GM18508 (cell line): ENCODE measurements around the gene LHFPL2.

ENCODE experiments used
- ATAC-seq: cut with Tn5 transposase; IDR thresholded peaks from one replicate; pipeline ENCODE4 v1.9.1; 2021; ENCODE audit warnings: moderate number of reproducible peaks; ENCODE audit not compliant: insufficient read depth, unreplicated experiment

LHFPL2 gene

DNA sequence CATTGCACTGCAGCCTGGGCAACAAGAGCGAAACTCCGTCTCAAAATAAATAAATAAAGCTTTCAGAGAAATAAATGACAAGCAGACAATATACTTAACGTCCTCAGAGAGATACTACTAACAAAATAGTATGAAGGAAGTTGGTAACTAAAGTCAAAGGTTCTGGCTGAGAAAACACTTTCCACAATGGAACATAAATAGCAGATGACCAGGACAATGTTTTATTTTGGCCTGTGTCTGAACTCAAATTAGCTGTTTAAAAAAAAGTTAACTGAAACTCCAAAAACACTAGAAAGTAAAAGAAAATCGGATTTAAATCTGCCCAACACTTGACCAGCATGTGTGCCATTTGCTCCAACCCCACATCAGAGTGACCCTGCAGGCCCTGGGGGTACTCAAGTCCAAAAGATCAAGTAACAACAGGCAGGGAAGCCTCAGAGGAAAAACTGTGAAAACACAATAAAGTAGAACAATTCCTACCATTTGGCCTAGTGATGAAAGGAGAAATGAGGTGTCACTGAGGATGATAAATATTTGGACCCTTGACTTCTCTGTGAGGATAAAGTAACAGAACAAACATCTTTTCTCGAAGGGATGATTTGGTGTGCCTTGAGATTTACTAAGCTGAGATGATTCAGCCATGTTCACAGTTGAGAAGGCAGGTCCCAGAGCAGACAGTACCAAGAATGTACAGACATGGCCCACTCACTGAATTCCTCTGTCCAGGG lies 47.7 kb downstream of the LHFPL2 start:
- no peak for ATAC-seq

DNA sequence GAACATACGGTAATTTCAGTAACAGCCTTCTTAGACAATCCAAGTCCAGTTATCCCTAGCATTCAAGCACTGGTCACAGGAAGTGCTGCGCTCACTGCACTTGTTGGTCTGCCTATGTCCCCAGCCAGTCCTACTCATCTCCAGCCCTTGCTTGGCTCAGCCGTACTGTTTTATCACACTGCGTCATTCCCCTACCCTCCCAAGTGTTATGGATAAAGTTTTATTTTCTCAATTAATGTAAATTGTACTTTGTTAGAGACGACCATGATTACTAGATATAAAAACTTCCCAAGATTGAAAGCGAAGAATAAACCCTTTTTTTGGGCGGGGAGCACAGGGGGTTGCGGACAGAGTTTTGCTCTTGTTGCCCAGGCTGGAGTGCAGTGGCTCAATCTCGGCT lies 49.6 kb downstream of the LHFPL2 start:
- no peak for ATAC-seq

DNA sequence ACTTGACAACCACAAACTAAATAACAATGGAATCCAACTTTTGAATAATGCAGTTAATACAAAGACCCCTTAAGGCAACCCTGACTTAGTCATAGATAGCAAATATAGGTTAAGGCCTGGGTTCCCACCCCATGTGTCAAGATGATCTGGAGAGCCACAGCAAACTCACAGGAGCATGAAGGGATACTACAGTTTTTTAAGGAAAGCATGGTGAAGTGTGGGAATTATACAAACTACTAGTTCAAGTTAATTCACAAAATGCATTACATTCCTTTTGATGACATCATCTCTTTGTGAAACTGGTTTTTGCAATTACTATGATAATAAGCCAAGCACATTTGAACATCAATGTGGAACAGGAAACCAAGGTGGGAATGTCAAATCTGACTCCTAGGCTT lies 50.6 kb downstream of the LHFPL2 start:
- ATAC-seq: no peak

GRCh38 chr5:78597068-78597973 lies 51.3 kb downstream of the LHFPL2 start:
- ATAC-seq: no peak

DNA sequence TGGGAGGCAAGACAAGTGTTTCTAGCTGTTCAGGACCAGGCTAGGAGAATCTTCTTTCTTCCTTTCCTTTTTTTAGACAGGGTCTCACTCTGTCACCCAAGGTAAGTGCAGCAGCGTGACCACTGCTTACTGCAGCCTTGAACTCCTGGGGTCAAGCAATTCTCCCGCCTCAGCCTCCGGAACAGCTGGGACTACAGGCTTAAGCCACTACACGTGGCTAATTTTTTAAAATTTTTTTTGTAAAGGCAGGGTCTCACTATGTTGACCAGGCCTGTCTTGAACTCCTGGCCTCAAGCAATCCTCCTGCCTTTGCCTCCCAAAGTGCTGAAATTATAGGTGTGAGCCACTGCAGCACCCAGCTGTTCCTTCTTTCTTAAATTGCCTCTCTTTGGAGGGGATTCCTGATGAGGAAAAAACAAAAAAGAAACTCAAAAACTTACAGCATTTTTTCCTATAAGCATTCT lies 53.1 kb downstream of the LHFPL2 start:
- ATAC-seq: no peak

DNA sequence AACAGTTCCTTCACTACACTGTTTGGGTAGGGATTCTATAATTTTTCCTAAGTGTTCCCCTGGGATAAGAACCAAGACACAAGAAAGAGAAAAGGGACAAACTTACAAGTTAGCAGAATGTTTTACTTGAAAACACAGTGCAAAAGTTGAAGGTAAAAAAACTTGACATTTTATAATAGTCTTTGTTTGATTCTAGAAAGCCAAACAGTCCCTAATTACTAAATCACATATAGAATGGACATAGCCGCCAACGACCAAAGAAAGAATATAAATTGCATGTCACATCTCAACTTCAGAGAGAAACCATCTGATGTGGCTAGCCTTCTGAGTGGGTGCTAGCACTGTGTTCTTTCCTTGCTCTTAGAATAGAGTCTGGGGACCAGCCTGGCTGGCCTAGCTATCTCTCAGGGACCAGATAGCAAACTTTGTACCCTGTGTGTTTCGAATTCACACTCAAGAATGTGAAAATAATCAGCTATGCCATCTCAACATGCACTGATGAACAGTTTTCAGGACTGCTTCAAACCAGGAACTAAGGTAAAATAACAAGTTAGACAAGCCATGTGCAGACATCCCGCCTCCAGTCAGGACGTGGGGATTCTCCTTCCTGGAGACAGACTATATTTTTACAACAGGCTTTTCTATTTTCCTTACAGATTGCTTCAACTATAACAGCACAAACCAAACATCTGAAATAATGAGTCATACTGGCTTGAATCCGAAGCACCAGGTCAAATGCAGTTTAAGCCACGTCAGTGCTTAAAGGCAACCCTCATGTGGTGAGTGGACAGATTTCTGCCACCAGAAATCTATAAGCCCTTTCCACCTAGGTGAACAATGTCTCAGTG lies 53.7 kb downstream of the LHFPL2 start:
- no peak for ATAC-seq

- ATAC-seq: no peak
Observed at GRCh38 chr5:78594021-78594420, 54.6 kb downstream of the LHFPL2 start.

DNA sequence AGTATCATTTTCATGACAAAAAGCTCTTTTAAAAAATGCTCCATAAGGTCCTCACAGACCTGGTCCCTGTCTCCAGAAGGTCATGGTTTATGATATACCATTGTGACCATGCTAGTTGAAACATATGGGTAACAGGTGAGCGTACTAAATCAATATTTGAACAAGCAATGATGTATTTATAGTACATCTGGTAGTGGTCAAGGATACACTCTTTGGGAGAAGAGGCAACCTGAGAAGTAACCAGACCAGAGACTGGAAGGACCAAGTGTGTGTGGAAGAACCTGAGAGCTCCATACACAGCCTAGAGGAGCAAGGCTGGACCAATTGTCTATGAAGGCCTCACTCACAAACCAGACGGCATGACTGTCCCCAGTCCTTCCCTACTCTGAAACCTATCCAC lies 55.1 kb downstream of the LHFPL2 start:
- no peak for ATAC-seq

DNA sequence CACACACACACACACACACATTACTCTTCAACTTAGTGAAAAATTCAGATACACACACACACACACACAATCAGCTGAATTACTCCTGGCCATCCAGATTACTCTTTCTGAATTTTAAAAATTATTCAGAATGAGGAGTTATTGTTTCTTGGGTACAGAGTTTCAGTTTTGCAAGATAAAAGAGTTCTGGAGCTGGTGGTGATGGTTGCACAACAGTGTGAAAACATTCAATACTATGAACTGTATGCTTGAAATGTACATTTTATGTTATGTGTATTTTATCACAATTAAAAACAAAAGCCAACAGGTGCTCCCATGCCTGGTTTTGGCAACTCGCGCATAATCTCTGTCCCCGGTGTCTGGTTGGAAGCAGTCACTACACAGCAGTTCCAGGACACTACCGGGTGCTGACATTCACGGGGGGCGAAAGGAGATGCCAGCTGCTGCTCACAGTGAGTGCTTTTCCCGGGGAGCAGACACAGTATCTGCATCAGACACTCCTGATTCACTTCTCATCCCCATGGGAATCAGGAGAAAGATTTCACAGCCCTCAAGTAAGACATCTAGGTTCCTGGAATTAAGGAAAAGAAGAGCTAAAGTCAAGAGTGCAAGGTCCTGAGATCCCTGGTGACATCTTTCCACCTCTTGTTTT lies 55.7 kb downstream of the LHFPL2 start:
- ATAC-seq: no peak

DNA sequence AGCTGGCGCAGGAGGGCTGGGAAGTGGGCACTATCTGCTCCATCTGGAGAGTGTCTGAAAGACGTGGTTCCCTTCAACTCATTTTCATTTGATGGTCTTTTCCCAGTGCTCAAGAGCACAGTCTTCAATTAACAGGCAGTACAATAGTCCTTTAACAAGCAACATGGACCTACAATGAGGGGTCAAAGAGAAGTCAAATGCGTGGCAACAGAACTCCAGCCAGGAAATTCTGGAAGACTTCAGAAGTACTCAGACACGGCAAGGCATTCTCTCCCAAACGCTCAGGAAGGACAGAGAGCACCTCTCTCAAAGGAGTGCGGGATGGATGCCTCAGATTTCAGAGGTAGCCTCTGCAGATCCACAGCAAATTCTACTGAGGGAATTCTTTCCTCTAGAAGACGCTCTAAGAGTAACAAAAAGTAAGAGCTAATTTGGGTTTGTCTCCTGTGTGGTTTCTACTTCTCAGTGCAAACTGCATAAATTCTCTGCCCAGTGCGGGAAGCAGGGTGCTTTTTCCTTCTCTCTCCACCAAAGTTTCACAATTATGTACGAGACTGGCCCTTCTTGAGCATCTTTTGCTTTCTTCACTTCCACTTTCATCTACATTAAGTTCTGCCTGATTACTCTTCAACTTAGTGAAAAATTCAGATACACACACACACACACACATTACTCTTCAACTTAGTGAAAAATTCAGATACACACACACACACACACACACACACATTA lies 56.4 kb downstream of the LHFPL2 start:
- ATAC-seq: peak; percentile 68

DNA sequence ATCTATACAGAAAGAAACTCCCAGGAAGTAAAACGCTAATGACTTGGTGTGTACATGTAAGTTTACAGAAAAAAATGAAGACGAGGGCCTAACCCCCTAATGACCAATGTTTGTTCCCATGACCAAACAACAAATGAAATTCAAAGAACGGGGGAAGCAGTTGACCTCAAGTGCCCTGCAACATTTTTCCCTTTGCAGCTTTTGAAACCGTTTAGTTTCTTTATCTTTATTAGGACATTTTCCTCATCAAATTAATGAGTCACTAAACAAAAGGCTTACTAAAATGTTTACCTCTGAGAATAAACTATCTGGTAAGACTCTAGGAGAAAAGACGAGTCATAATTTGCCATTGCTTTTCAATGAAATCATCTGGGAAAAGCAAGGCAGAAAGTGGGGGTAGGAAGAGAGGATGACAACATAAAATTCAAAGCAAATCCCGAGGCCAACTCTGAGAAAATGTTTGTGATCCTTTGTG lies 57.4 kb downstream of the LHFPL2 start:
- no peak for ATAC-seq

GRCh38 chr5:78589923-78590322 lies 58.6 kb downstream of the LHFPL2 start:
- no peak for ATAC-seq

DNA sequence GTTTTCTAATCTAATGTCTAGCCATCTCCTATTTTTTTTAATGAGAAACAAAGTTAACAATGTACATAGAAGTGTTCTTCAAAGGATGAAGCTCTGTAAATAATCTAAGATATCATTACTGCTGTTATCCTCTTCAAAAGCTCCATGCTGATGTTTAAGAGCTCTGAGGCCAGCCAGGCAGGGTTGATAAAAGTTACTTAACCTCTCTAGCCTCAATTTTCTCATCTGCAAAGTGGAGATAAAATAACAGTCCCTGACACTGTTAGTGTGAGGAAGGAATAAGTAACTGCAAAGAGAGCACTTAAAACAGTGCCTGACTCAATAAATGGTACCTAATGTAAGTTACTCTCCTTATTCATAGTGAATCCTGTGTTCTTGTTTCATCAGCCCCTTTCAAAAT lies 60.1 kb downstream of the LHFPL2 start:
- ATAC-seq: no peak

DNA sequence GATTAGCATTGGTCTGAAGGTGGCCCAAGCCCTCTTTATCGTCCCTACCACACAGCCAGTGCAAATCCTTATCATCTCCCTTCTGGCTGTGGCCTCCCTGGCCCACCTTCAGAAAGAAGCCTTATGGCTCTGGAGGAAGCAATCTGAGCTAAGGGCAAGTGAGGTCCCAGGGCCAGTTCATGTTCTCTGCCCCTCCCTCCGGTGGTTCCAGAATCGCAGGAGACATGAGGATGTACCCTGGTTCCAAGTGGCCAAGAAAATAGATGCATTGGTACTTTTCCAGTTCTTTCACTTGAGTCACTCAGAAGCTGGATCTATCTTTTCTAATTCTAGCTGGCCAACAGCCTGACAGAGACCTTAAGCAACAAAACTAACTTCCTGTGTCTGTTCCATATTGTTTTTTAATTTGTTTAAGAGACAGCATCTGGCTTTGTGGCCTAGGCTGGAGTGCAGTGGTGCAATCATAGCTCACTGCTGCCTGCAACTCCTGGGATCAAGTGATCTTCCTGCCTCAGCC lies 60.7 kb downstream of the LHFPL2 start:
- no peak for ATAC-seq

DNA sequence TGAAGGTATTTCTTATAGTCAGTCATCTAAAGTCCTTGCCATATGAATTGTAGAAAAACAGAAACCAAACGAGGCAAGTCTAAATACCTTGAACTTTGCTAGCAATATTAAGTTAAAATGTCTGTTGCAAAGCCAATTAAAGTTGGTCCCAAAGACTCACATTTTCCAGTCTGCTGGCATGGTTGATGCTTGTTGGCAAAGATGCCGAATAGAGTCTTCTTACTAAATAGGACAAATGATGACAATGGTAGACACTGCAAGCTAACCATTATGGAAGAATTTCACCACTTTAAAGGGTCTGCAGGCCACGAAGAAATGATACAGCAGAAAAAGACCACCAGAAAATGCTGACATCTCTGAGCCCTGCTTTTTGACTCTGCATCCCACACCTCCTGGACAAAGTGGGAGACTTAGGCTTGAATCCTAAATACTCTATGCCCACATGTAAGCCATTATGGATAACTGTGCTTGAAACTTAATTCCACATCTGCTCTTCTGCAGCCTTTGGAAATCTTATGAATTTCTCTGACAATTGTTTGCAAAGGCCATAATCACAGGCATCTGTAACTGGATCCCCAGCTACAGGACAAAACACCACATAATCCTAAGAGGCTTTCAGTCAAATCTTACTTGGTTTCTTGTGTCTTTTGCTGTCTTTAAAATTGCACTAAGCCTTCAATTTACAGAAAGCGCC lies 61.3 kb downstream of the LHFPL2 start:
- ATAC-seq: no peak

DNA sequence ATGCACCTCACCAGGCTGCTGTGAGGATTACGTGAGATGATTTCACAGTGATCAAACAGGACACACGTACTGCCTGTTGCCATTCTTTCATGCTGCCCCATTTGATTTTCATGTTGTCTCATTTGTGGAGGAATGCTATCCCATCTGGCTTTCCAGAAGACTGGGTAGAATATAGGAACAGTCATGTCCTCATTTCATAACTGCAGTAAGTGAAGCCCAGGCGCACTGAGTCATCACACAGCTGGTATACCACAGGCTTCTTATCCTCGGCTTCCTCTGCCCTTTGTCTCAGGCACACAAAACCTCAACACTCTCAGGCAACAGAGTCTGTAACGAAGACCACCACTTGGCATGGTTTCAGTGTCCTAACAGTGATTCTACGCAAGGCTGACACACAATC lies 62.3 kb downstream of the LHFPL2 start:
- no peak for ATAC-seq

DNA sequence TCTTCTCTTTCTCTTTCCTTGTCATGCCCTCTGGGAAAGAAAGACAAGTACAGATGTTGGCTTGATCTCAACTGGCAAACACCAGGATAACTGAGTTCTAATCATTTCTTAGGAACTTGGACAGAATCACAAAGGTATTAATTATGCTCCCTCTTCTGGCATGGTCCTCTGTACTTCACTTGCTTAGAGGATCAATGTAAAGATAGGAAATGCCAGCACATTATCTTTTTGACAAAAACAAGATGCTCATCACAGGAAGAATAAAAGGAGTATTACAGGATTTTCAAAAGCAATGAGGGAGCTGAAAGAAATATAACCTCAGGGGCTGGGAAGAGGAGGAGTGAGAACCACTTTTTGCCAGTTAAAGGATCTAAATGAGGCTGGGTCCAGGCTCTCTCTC lies 70.6 kb downstream of the LHFPL2 start:
- no peak for ATAC-seq

DNA sequence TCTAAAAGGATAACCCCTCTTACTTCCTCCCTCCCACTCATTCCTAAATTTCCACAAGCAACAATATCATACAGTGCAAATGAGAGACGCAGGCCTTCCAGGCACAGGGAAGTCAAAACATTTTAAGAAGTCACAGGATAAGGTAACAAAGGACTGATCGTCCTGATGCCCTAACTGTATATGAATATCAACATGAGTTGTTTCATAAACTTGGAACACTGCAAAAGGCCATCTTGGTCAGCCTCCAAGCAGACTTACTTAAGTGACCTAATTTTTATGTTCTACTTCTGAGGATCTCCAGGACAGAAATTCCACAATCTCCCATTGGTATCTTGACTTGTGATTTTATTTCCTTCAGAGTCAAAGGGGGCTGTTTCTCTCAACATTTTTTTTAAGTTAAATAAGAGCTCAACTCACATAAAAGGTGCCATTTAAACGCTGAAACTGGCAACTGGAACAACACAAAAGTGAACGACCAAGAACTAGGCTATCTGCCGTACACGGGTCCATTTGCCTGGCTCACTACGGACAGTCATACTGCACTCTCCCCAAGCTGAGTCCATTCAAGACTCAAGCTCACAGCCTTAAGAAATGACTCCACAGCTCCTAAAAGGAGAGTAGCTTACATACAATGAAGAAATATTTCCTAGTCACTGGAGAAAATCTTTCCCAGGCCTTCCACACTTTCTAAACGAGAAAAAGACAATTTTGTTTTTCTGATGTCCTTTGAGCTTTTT lies 71.3 kb downstream of the LHFPL2 start:
- no peak for ATAC-seq
